IPS-18a (cell line): ENCODE results near the gene INO80D.
"Not testable (repeated sequence)": the region's sequence is repeated elsewhere in the genome, so short reads cannot be mapped to it uniquely, and the experiment has no call there.

ENCODE experiments used
- H3K27ac ChIP-seq: one replicate; pipeline ENCODE4 v1.5.1; 2013; ENCODE audit warnings: low read length
- H3K27me3 ChIP-seq: one replicate; pipeline ENCODE4 v1.6.1; 2013; ENCODE audit warnings: mild to moderate bottlenecking, low read length; ENCODE audit not compliant: control insufficient read depth, insufficient read depth
- H3K36me3 ChIP-seq: one replicate; pipeline ENCODE4 v1.6.1; 2013; ENCODE audit warnings: low read depth, low read length; ENCODE audit not compliant: control insufficient read depth
- H3K4me1 ChIP-seq: one replicate; pipeline ENCODE4 v1.6.1; 2013; ENCODE audit warnings: low read depth, low read length; ENCODE audit not compliant: control insufficient read depth
- H3K4me3 ChIP-seq: one replicate; pipeline ENCODE4 v1.5.1; 2013; ENCODE audit warnings: low read length
- H3K9ac ChIP-seq: one replicate; pipeline ENCODE4 v1.6.1; 2013; ENCODE audit warnings: mild to moderate bottlenecking, low read length, moderate library complexity
- H3K9me3 ChIP-seq: one replicate; pipeline ENCODE4 v1.6.1; 2013; ENCODE audit warnings: low read depth, low read length; ENCODE audit not compliant: control insufficient read depth

The INO80D gene, protein sequence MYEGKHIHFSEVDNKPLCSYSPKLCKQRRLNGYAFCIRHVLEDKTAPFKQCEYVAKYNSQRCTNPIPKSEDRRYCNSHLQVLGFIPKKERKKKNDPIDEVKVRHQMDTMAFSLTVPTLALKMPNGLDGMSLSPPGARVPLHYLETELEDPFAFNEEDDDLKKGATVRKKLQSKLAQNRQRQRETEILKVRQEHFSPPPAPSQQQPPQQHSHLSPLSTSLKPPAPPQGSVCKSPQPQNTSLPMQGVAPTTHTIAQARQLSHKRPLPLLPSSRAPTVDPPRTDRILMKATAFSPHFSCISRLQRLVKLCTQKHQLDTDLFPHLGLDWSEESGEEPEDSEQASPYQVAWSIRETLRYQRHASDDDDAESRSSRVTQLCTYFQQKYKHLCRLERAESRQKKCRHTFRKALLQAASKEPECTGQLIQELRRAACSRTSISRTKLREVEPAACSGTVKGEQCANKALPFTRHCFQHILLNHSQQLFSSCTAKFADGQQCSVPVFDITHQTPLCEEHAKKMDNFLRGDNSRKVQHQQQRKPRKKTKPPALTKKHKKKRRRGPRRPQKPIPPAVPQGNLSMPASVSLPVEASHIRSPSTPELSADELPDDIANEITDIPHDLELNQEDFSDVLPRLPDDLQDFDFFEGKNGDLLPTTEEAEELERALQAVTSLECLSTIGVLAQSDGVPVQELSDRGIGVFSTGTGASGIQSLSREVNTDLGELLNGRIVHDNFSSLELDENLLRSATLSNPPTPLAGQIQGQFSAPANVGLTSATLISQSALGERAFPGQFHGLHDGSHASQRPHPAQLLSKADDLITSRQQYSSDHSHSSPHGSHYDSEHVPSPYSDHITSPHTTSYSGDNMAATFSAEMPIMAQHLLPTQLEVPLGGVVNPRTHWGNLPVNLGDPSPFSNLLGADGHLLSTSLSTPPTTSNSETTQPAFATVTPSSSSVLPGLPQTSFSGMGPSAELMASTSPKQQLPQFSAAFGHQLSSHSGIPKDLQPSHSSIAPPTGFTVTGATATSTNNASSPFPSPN

DNA sequence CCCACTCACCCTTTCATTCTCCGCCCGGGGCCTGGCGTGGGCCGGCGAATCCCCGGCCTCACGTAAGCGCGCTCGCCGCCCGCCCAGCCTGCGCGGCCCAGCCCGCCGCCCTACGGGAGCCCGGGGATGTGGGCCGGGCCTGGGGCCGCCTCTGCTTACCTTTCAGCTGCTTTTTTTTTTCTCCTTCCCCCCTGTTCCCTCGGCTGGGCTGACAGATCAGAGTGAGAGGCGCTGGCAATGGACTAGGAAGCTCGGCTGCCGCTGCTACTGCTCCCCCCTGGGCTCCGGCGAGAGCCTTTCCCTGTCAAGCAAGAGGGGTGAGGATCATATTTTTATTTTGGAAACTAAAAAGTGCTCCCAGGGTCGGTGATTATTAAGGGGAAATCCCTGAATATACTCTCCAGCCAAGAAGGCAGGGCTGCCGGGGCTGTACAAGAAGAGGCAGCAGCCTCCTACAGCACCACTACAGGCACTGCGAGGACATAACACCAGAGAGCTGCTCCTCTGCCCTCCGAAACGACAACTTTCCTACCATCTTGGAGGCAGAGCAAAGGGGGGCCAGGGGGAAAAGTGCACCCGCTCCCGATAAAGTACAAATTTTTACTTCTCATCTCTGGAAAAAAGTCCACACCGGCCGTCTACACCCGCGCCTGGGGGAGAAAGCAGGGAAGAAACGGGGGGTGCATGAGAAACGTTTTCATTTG lies at the start of gene INO80D:
TSS of gene INO80D (minus strand) at position 433 of the 704 bp plus-strand sequence. CDS start 23,158 bp downstream, outside the sequence.
- H3K4me3 ChIP-seq, result peak within 1 kb of the TSS; percentile 98
- H3K9ac ChIP-seq, result peak within 1 kb of the TSS; percentile 90
- no peaks in the 10 kb centered on the region for H3K9me3 ChIP-seq
- no peaks in the 10 kb centered on the region for H3K27me3 ChIP-seq
- peak within 1 kb of the TSS; percentile 89 for H3K27ac ChIP-seq
- H3K36me3 ChIP-seq, result no peaks in the 10 kb centered on the region
- peaks cover 18% of the 10 kb centered on the region for H3K4me1 ChIP-seq

DNA sequence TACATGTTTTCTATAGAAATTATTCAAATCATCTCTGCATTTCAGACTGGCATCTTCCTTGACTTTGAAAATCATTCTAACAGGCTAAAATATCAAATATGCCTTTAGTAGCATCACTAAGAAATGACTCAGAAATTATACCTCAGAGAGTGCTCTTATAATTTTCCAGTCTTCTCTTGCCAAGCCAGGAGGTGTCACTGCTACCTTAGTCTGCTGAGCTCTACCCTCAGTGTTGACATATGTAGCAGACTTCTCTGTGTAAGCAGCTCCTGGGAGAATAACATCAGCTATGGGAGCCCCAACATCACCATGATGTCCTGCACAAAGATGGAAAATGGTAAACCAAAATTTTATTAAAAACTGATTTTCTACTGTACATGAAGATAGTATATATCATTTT lies 41.7 kb upstream of the INO80D start:
- H3K27me3 ChIP-seq, result no peaks in the 10 kb centered on the region
- H3K4me3 ChIP-seq, result no peak overlapping the region
- H3K27ac ChIP-seq, result no peak overlapping the region
- H3K4me1 ChIP-seq, result no peaks in the 10 kb centered on the region
- peaks cover 67% of the 10 kb centered on the region for H3K36me3 ChIP-seq
- H3K9ac ChIP-seq, result no peak overlapping the region
- no peaks in the 10 kb centered on the region for H3K9me3 ChIP-seq

DNA sequence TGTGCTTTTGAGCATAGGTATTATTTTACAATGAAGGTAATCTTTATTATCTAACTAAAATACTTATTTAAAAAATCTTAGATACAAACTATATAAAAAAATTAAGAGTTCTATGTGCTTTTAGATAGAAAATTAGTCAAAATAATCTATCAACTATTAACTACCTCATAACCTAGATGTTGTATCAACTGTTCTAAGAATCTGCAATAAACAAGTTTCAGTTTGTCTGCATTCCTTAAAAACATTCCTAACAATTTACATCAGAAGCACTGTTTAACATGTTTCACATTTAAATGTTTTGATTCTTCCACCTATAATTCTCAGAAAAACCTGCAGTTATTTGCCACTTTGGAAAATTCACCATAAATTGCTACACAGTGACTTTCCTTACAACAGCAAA lies 39.9 kb upstream of the INO80D start:
- no peaks in the 10 kb centered on the region for H3K4me1 ChIP-seq
- peaks cover 67% of the 10 kb centered on the region for H3K36me3 ChIP-seq
- no peak overlapping the region for H3K4me3 ChIP-seq
- no peaks in the 10 kb centered on the region for H3K9me3 ChIP-seq
- no peak overlapping the region for H3K27ac ChIP-seq
- H3K27me3 ChIP-seq, result no peaks in the 10 kb centered on the region
- no peak overlapping the region for H3K9ac ChIP-seq

DNA sequence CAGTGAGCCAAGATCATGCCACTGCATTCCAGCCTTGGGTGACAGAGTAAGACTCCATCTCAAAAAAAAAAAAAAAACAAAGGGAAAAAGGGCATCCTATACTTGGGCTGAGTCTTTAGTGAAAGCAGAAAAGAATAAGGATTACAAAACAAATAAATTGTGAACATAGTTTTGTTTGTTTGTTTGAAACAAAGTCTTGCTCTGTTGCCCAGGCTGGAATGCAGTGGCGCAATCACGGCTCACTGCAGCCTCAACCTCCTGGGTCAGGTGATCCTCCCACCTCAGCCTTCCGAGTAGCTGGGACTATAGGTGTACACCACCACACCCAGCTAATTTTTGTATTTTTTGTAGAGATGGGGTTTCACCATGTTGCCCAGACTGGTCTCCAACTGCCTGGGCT lies 36.6 kb upstream of the INO80D start:
- H3K36me3 ChIP-seq, result peaks cover 58% of the 10 kb centered on the region
- H3K4me1 ChIP-seq, H3K27ac ChIP-seq, H3K27me3 ChIP-seq, H3K9me3 ChIP-seq, H3K4me3 ChIP-seq, H3K9ac ChIP-seq: not testable (repeated sequence)

DNA sequence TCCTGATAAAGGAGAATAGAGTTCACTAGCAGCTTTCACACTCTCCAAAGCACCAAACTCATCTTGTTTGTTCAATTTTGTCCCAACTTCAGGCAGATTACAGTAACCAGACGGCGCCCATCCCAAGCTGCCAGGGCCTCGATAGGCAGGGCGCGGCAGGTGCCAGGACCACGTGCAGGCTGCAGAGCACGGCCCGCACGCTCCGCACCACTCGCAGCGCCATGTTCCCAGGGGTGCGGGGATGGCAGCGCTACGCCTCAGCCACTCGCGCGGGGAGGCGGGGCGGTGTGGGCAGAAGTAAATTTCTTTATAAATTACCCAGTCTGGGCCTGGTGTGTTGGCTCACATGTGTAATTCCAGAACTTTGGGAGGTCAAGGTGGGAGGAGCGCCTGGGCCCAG lies 30.3 kb upstream of the INO80D start:
- Histone ChIP-seq H3K27ac (no peak overlapping the region), H3K36me3 (peaks cover 13% of the 10 kb centered on the region), H3K4me3 (no peak overlapping the region), H3K4me1 (no peaks in the 10 kb centered on the region), H3K9ac (no peak overlapping the region), H3K27me3 (no peaks in the 10 kb centered on the region), H3K9me3 (no peaks in the 10 kb centered on the region)

DNA sequence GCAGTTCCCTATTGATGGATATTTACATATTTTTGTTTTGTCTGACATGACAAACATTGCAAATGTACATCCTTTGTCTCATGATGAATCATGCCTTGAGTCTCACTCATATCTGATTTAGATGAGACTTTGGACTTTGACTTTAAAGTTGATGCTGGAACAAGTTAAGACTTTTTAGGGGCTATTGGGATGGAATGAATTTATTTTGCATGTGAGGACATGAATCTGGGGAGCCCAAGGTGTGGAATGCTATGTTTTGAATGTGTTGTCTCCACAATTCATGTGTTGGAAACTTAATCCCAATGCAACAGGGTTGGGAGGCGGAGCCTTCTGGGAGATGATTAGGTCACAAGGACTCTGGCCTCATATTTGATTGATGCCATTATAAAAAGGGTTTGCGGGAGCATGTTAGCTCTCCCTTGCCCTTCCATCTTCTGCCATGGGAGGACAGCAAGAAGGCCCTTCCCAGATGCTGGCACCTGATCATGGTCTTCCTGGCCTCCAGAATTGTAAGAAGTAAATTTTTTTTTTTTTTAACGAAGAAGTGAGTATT lies 29.1 kb upstream of the INO80D start:
- H3K4me1 ChIP-seq, result no peaks in the 10 kb centered on the region
- no peaks in the 10 kb centered on the region for H3K9me3 ChIP-seq
- H3K27me3 ChIP-seq, result no peaks in the 10 kb centered on the region
- no peak overlapping the region for H3K27ac ChIP-seq
- no peak overlapping the region for H3K9ac ChIP-seq
- no peak overlapping the region for H3K4me3 ChIP-seq
- peaks cover 3% of the 10 kb centered on the region for H3K36me3 ChIP-seq

DNA sequence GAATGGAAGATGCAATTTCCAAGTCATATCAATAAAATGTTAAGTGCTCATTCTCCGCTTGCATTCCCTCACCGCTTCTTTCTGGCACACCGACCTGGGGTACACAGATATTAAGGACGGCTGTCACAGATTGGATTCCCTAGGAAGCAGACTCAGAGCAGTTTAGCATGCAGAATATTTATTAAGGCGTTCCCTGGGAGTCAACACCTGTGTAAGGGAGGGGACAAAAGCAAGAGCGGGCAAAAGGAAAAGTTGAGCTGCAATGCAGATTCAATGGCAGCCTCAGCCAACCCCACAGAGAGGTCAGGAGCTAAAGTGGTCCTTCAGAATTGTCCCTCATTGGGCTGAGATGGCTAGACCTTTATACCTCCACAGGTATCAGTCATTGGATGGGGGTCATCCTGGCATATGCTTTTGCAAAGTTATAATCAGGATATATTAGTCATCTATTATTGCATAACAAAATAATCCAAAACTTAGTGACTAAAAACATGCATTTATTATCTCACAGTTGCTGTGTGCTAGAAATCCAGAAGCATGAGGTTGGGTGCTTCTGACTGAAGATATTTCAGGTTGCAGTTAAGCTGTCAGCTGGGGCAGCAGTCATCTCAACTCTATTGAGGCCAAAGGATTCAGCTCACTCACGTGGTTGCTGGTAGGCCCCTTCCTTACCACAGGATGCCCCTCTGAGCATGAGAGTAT lies 27.0 kb upstream of the INO80D start:
- Histone ChIP-seq H3K4me1 (no peaks in the 10 kb centered on the region), H3K9ac (no peak overlapping the region), H3K4me3 (no peak overlapping the region), H3K36me3 (no peaks in the 10 kb centered on the region), H3K27ac (no peak overlapping the region), H3K9me3 (no peaks in the 10 kb centered on the region), H3K27me3 (no peaks in the 10 kb centered on the region)

DNA sequence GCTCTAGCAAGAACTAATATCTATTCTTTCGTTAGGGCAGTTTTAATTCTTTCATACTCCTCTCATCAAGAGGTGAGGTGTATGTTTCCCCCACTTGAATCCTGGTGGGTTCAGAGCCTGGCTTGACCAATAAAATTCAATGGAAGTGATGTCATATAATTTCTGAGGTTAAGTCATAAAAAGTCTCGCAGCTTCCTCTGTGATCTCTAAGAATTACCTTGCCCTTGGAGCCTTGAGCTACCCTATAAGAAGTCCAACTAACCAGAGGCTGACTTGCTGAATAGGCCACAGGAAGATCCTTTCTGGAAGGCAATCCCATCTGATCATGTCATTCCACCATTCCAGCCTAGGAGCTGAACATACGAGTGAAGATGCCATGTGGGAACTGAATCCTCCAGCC lies 26.1 kb upstream of the INO80D start:
- Histone ChIP-seq H3K27ac (no peak overlapping the region), H3K27me3 (no peaks in the 10 kb centered on the region), H3K4me1 (no peaks in the 10 kb centered on the region), H3K36me3 (no peaks in the 10 kb centered on the region), H3K9ac (no peak overlapping the region), H3K4me3 (no peak overlapping the region), H3K9me3 (no peaks in the 10 kb centered on the region)

DNA sequence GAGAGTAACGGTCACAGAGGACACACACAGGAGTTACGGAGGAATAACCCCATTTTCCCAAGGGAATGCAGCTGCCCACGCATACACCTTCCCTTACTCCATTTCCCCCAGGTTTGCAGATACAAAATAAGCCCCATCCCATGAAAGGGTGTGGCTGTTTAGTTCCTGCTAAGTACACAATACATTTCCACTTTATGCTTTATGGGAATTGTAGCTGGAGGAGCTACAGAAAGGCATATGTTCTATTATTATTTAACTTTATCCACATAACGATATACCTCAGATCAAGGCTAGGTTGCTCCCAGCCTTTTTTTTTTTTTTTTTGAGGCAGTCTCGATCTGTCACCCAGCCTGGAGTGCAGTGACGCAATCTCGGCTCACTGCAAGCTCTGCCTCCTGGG lies 22.7 kb upstream of the INO80D start:
- Histone ChIP-seq H3K9ac (no peak overlapping the region), H3K27ac (no peak overlapping the region), H3K4me1 (no peaks in the 10 kb centered on the region), H3K36me3 (no peaks in the 10 kb centered on the region), H3K9me3 (no peaks in the 10 kb centered on the region), H3K27me3 (no peaks in the 10 kb centered on the region), H3K4me3 (no peak overlapping the region)

DNA sequence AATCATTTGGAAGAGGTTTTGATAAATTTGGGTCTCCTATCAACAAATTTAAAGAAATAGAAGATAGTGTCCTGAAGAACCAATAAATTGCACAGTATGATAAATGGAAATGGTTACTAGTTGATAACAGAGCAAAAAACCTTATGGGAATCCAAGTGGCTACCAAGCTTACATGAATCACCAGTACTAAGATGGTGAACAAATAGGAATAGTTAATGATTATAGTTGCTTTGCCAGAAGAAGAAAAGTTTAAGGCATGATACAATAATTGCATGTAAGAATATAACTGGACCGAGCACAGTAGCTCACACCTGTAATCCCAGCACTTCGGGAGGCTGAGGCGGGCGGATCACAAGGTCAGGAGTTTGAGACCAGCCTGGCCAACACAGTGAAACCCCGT lies 19.6 kb upstream of the INO80D start:
- Histone ChIP-seq H3K36me3 (no peaks in the 10 kb centered on the region), H3K4me1 (no peaks in the 10 kb centered on the region), H3K4me3 (no peak overlapping the region), H3K27ac (no peak overlapping the region), H3K9me3 (no peaks in the 10 kb centered on the region), H3K9ac (no peak overlapping the region), H3K27me3 (no peaks in the 10 kb centered on the region)
